ENCODE measurements around the gene ADAMTSL1.

GRCh38 chr9:18700714-18701113, 226.8 kb downstream of the ADAMTSL1 start:
- TF ChIP-seq CTCF (IDR thresholded peaks at IDR 0.05; ENCODE audit: extremely low read depth in 1 of 2, insufficient read depth in 1 of 2, low read depth in 1 of 2, low read length in 2 of 2), result no peak
- TF ChIP-seq POLR2A (IDR thresholded peaks at IDR 0.05; ENCODE audit: low read depth, low read length), result no peak
- no peak for TF ChIP-seq POLR2AphosphoS5 (IDR thresholded peaks at IDR 0.05; ENCODE audit: insufficient read depth, low read depth, low read length)
- TF ChIP-seq MAX (IDR thresholded peaks at IDR 0.05; ENCODE audit: insufficient read depth, insufficient read length), result no peak
- TF ChIP-seq EZH2 (IDR thresholded peaks at IDR 0.05; ENCODE audit: borderline replicate concordance, low read depth, low read length, severe bottlenecking), result no peak
